ENCODE measurements around the gene NOX4. TPM values are rescaled to one million over a fixed set of nuclear protein-coding genes. Genes with fewer than 3 reads are reported as not detected.

The NOX4 gene
- total RNA-seq, 1 experiment from 2014 or later = 1.5 TPM

GRCh38 chr11:89457190-89457589, 34.0 kb downstream of the NOX4 start (continued):
- TF ChIP-seq ZBTB43 (CRISPR knock-in tag; IDR thresholded peaks at IDR 0.05) = no peak

- Mint-ChIP-seq H3K4me1 (no peaks in the 10 kb centered on the region), H3K4me3 (no peak overlapping the region), H3K27ac (no peak overlapping the region), H3K9me3 (peaks cover 13% of the 10 kb centered on the region; the same call in 1 of the 2 replicates), H3K36me3 (no peaks in the 10 kb centered on the region; the same call in 1 of the 2 replicates), H3K27me3 (ENCODE audit: low read depth) (no peaks in the 10 kb centered on the region)
- TF ChIP-seq PRRX2 (CRISPR knock-in tag; IDR thresholded peaks at IDR 0.05) (no peak), SMAD4 (CRISPR knock-in tag; IDR thresholded peaks at IDR 0.05) (no peak), TEAD4 (CRISPR knock-in tag; IDR thresholded peaks at IDR 0.05) (no peak)
- ATAC-seq = no peak
- no peak for DNase-seq (ENCODE audit: low spot score)
- ChIA-PET CTCF (no interaction called here), POLR2A (no interaction called here)
Measured at GRCh38 chr11:89456681-89457080, 34.5 kb downstream of the NOX4 start.

- DNase-seq (ENCODE audit: low spot score) (no peak), ATAC-seq (no peak)
- ChIA-PET CTCF (no interaction called here), POLR2A (no interaction called here)
- Mint-ChIP-seq H3K9me3 (no peaks in the 10 kb centered on the region), H3K4me1 (no peaks in the 10 kb centered on the region), H3K36me3 (no peaks in the 10 kb centered on the region), H3K27ac (no peak overlapping the region), H3K4me3 (no peak overlapping the region), H3K27me3 (ENCODE audit: low read depth) (no peaks in the 10 kb centered on the region)
- TF ChIP-seq ZSCAN18 (CRISPR knock-in tag; IDR thresholded peaks at IDR 0.05) (no peak), GRHL2 (CRISPR knock-in tag; IDR thresholded peaks at IDR 0.05; ENCODE audit: insufficient replicate concordance, severe bottlenecking) (no peak), ATF3 (CRISPR knock-in tag; conservative IDR thresholded peaks at IDR 0.05) (no peak), ATF6 (CRISPR knock-in tag; IDR thresholded peaks at IDR 0.05) (no peak), RELA (CRISPR knock-in tag; IDR thresholded peaks at IDR 0.05; ENCODE audit: borderline replicate concordance) (no peak)
Measured at GRCh38 chr11:89452780-89453179, 38.4 kb downstream of the NOX4 start.

GRCh38 chr11:89447845-89448244, 43.3 kb downstream of the NOX4 start:
- ChIA-PET POLR2A (no interaction called here), CTCF (interaction anchor here (0.6 kb wide), 1 partner anchor 42 kb away, joined by 3 read pairs; no protein-coding TSS in a partner anchor)
- Mint-ChIP-seq H3K27me3 (ENCODE audit: low read depth) (no peaks in the 10 kb centered on the region), H3K9me3 (peaks cover 15% of the 10 kb centered on the region), H3K4me1 (peaks cover 4% of the 10 kb centered on the region), H3K36me3 (peaks cover 7% of the 10 kb centered on the region), H3K4me3 (no peak overlapping the region), H3K27ac (no peak overlapping the region)
- DNase-seq (ENCODE audit: low spot score) (no peak), ATAC-seq (no peak)
- TF ChIP-seq HMGXB4 (CRISPR knock-in tag; IDR thresholded peaks at IDR 0.05) (no peak), ATF1 (CRISPR knock-in tag; IDR thresholded peaks at IDR 0.05) (no peak), ZNF671 (CRISPR knock-in tag; IDR thresholded peaks at IDR 0.05) (no peak), FOXK1 (CRISPR knock-in tag; IDR thresholded peaks at IDR 0.05) (no peak), JUN (CRISPR knock-in tag; IDR thresholded peaks at IDR 0.05) (no peak), IRF1 (CRISPR knock-in tag; IDR thresholded peaks at IDR 0.05) (no peak), RELA (CRISPR knock-in tag; IDR thresholded peaks at IDR 0.05; ENCODE audit: borderline replicate concordance) (no peak), E2F1 (CRISPR knock-in tag; IDR thresholded peaks at IDR 0.05) (no peak), JAZF1 (CRISPR knock-in tag; IDR thresholded peaks at IDR 0.05) (no peak), FOXJ3 (CRISPR knock-in tag; IDR thresholded peaks at IDR 0.05; ENCODE audit: borderline replicate concordance) (no peak), ZNF281 (CRISPR knock-in tag; IDR thresholded peaks at IDR 0.05) (no peak), SOX15 (CRISPR knock-in tag; IDR thresholded peaks at IDR 0.05) (no peak)
